WTC11 (cell line): ENCODE measurements around the gene COX4I1.

Source experiments
- CREM ChIP-seq: sonication (generic); formaldehyde crosslinking; IDR thresholded peaks from 2 replicates; pipeline ENCODE4 v1.8.1; 2022; ENCODE audit warnings: mild to moderate bottlenecking, missing genetic modification reagents, moderate library complexity
- CTCF ChIP-seq: fragments of 200-600 bp; IDR thresholded peaks from 2 replicates; pipeline ENCODE4 v1.8.0; 2022; ENCODE audit warnings: antibody characterized with exemption
- NR2C2 ChIP-seq: sonication (generic); formaldehyde crosslinking; IDR thresholded peaks from 2 replicates; pipeline ENCODE4 v1.8.0; 2022; ENCODE audit warnings: mild to moderate bottlenecking, missing genetic modification reagents
- RELA ChIP-seq: sonication (generic); formaldehyde crosslinking; IDR thresholded peaks from 2 replicates; pipeline ENCODE4 v1.8.1; 2022; ENCODE audit warnings: missing genetic modification reagents, mild to moderate bottlenecking, borderline replicate concordance
- SOX15 ChIP-seq: fragments of 250-450 bp; sonication (Bioruptor Pico); IDR thresholded peaks from 2 replicates; pipeline ENCODE4 v1.9.0; 2021; ENCODE audit warnings: mild to moderate bottlenecking
- ZNF512 ChIP-seq: sonication (generic); formaldehyde crosslinking; IDR thresholded peaks from 2 replicates; pipeline ENCODE4 v1.8.1; 2022; ENCODE audit warnings: missing genetic modification reagents, borderline replicate concordance

GRCh38 chr16:85836706-85837582 is 37.4 kb downstream of the COX4I1 start:
- TF ChIP-seq CTCF (no peak), NR2C2 (CRISPR knock-in tag) (no peak), RELA (CRISPR knock-in tag) (no peak), CREM (CRISPR knock-in tag) (no peak), SOX15 (CRISPR knock-in tag) (no peak), ZNF512 (CRISPR knock-in tag) (no peak)
